Right ventricle myocardium inferior (tissue), 1 donor: Measurements from ENCODE around the gene RNFT2. TPM values are rescaled to one million over a fixed set of nuclear protein-coding genes. Genes with fewer than 3 reads are reported as not detected.
"Not testable (repeated sequence)": the region's sequence is repeated elsewhere in the genome, so short reads cannot be mapped to it uniquely, and the experiment has no call there.

ENCODE experiments used
- ATAC-seq: fragments of 200-7000 bp; cut with Tn5 transposase; one replicate; pipeline ENCODE4 v1.9.1; 2020; ENCODE audit warnings: mild to moderate bottlenecking, moderate library complexity
- DNase-seq: peaks from one replicate; pipeline ENCODE4 v3.0.0; 2021; ENCODE audit errors: missing footprints
- intact Hi-C: fragments of 100-400 bp; cut with DNase I; formaldehyde crosslinking; loops from one replicate; pipeline ENCODE4 v1.11.0; 2022
- total RNA-seq: library from RNA; stranded (reverse); fragmentation: NEBNext Ultra II Directional; extraction: Animal tissue kit (Norgen Biotek cat#: 25700); gene quantifications from one replicate; pipeline ENCODE4 v1.2.1, GENCODE V29; 2021
- donor health status: DM: no; HTN: yes; CAD: no; lungs with severe emphysema.

The RNFT2 gene
- total RNA-seq, 1 donor from 2014 or later = 1.0 TPM

- ATAC-seq = no peak
- no peak for DNase-seq
- intact Hi-C loops = no loop called here
Observed at GRCh38 chr12:116774020-116774419, 35.9 kb downstream of the RNFT2 start.

GRCh38 chr12:116777245-116777644 lies 39.1 kb downstream of the RNFT2 start:
- intact Hi-C loops = no loop called here
- DNase-seq (no peak), ATAC-seq (no peak)

- ATAC-seq = no peak
- DNase-seq = no peak
- intact Hi-C loops = no loop called here
Observed at GRCh38 chr12:116779597-116779996, 41.5 kb downstream of the RNFT2 start.

- ATAC-seq (no peak), DNase-seq (no peak)
- intact Hi-C loops = no loop called here
Observed at GRCh38 chr12:116780942-116781341, 42.8 kb downstream of the RNFT2 start.

GRCh38 chr12:116783525-116784237 lies 45.6 kb downstream of the RNFT2 start:
- ATAC-seq = no peak
- DNase-seq = no peak
- intact Hi-C loops = no loop called here

GRCh38 chr12:116784238-116784612 lies 46.1 kb downstream of the RNFT2 start:
- DNase-seq (no peak), ATAC-seq (no peak)
- intact Hi-C loops = no loop called here

- ATAC-seq, DNase-seq, intact Hi-C loops: not testable (repeated sequence)
Observed at GRCh38 chr12:116789562-116789961, 51.4 kb downstream of the RNFT2 start.

GRCh38 chr12:116790066-116790465 lies 52.0 kb downstream of the RNFT2 start:
- DNase-seq (no peak), ATAC-seq (no peak)
- intact Hi-C loops = no loop called here

GRCh38 chr12:116792403-116792802 lies 54.3 kb downstream of the RNFT2 start:
- DNase-seq (no peak), ATAC-seq (no peak)
- intact Hi-C loops = no loop called here

- intact Hi-C loops = no loop called here
- no peak for ATAC-seq
- DNase-seq = no peak
Observed at GRCh38 chr12:116794725-116795124, 56.6 kb downstream of the RNFT2 start.

- peak; percentile 70 for ATAC-seq
- no peak for DNase-seq
- intact Hi-C loops = no loop called here
Observed at GRCh38 chr12:116797885-116798284, 59.8 kb downstream of the RNFT2 start.

GRCh38 chr12:116798719-116799118 lies 60.6 kb downstream of the RNFT2 start:
- intact Hi-C loops = no loop called here
- DNase-seq (no peak), ATAC-seq (no peak)

- ATAC-seq (no peak), DNase-seq (no peak)
- intact Hi-C loops = no loop called here
Observed at GRCh38 chr12:116799955-116800354, 61.8 kb downstream of the RNFT2 start.

- ATAC-seq (no peak), DNase-seq (no peak)
- intact Hi-C loops = no loop called here
Observed at GRCh38 chr12:116800918-116801317, 62.8 kb downstream of the RNFT2 start.

- no peak for ATAC-seq
- no peak for DNase-seq
Observed at GRCh38 chr12:116802018-116802417, 63.9 kb downstream of the RNFT2 start.

GRCh38 chr12:116803013-116803736 lies 65.1 kb downstream of the RNFT2 start:
- intact Hi-C loops = no loop called here
- no peak for ATAC-seq
- no peak for DNase-seq

More at GRCh38 chr12:116802018-116802417, 63.9 kb downstream of the RNFT2 start:
- intact Hi-C loops = no loop called here

- no peak for ATAC-seq
Observed at GRCh38 chr12:116804051-116804450, 65.9 kb downstream of the RNFT2 start.

GRCh38 chr12:116806845-116807440 lies 68.8 kb downstream of the RNFT2 start:
- DNase-seq = no peak
- no peak for ATAC-seq
- intact Hi-C loops = no loop called here

More at GRCh38 chr12:116804051-116804450, 65.9 kb downstream of the RNFT2 start:
- DNase-seq = no peak
- intact Hi-C loops = no loop called here

GRCh38 chr12:116807546-116807945 lies 69.4 kb downstream of the RNFT2 start:
- DNase-seq (no peak), ATAC-seq (no peak)
- intact Hi-C loops = no loop called here
